Activated T-helper 17 cell treated with anti-CD3 and anti-CD28 coated beads, Interleukin-2, amount 50 U/mL, for 72 hours (primary cell): Measurements from ENCODE around the gene LYRM9. TPM values are rescaled to one million over a fixed set of nuclear protein-coding genes. Genes with fewer than 3 reads are reported as not detected.
A peak's percentile ranks its signal among the peaks of the same experiment; 100 is the strongest.
"Not testable (repeated sequence)": the region's sequence is repeated elsewhere in the genome, so short reads cannot be mapped to it uniquely, and the experiment has no call there.

Experiments
- ATAC-seq: fragments of 150-1000 bp; cut with Tn5 transposase; replicated peaks from 2 replicates; pipeline ENCODE4 v1.10.0; 2021; ENCODE audit warnings: mild to moderate bottlenecking, moderate library complexity
- H3K27ac Mint-ChIP-seq: one replicate; pipeline ENCODE4 v1.8.0; 2022; ENCODE audit warnings: mixed read lengths
- H3K27me3 Mint-ChIP-seq: one replicate; pipeline ENCODE4 v1.8.0; 2022; ENCODE audit warnings: mixed read lengths
- H3K36me3 Mint-ChIP-seq: one replicate; pipeline ENCODE4 v1.8.0; 2022; ENCODE audit warnings: low read depth, mild to moderate bottlenecking, mixed read lengths
- H3K4me1 Mint-ChIP-seq: one replicate; pipeline ENCODE4 v1.8.0; 2022; ENCODE audit warnings: mixed read lengths
- H3K4me3 Mint-ChIP-seq: one replicate; pipeline ENCODE4 v1.8.0; 2022; ENCODE audit warnings: mild to moderate bottlenecking, mixed read lengths
- H3K9me3 Mint-ChIP-seq: one replicate; pipeline ENCODE4 v1.8.0; 2022; ENCODE audit warnings: mixed read lengths
- total RNA-seq, 2 donors: library from RNA; stranded (reverse); gene quantifications; one replicate each; pipeline ENCODE4 v1.2.3, GENCODE V29; 2022

LYRM9 gene
- total RNA-seq, 2 donors from 2014 or later, result 1.4 to 2.0 TPM

DNA sequence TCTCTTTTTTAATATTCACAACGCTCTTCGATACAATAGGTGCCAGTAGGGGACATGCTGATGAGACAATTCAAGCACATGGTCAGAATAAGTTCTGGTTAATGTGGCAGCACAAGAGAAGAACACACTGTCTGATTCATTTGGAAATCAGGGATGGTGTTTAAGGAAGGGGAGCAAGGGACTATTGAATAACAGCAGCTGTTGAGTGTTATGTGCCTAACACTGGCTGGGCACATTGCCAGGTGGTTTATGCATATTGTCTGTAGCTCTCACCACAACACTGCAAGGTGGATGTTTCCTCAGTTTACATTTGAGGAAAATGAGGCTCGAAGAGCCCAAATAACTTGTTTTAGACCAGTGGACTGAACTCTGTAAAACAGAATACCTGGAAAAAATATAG lies 44.2 kb downstream of the LYRM9 start:
- no peaks in the 10 kb centered on the region for H3K36me3 Mint-ChIP-seq
- H3K4me3 Mint-ChIP-seq, result no peak overlapping the region
- no peak for ATAC-seq
- no peak overlapping the region for H3K27ac Mint-ChIP-seq
- H3K27me3 Mint-ChIP-seq, result no peaks in the 10 kb centered on the region
- H3K9me3 Mint-ChIP-seq, result no peaks in the 10 kb centered on the region
- H3K4me1 Mint-ChIP-seq, result peaks cover 5% of the 10 kb centered on the region

DNA sequence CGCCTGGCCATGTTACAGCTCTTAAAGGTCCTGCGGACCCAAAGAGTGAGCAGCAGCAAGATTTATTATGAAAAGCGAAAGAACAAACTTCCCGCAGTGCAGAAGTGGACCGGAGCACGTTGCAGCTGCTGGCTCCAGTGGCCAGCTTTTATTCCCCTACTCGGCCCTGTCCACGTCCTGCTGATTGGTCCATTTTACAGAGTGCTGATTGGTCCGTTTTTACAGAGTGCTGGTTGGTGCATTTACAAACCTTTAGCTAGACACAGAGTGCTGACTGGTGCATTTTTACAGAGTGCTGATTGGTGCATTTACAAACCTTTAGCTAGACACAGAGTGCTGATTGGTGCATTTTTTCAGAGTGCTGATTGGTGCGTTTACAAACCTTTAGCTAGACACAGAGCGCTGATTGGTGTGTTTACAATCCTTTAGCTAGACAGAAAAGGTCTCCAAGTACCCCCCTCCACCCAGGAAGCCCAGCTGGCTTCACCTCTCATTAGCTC lies 46.3 kb downstream of the LYRM9 start:
- H3K4me1 Mint-ChIP-seq, result not testable (repeated sequence)

DNA sequence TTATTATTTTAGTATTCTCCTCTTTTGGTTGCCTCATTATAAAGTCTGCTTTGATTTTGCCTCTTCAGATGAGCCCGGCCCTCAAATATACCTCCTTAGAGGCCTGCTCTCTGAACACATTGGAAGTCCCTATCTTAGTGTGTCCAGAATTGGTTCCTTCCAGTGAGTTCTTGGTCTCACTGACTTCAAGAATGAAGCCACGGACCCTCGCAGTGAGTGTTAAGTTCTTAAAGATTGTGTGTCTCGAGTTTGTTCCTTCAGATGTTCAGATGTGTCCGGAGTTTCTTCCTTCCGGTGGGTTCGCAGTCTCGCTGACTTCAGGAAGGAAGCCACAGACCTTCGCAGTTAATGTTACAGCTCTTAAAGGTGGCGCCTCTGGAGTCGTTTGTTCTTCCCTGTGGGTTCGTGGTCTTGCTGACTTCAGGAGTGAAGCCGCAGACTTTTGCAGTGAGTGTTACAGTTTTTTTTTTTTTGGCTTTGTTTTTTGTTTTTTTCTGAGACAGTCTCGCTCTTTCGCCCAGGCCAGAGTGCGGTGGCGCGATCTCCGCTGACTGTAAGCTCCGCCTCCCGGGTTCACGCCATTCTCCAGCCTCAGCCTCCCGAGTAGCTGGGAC lies 47.0 kb downstream of the LYRM9 start:
- Mint-ChIP-seq H3K36me3 (no peaks in the 10 kb centered on the region), H3K27ac (peak overlapping the region; percentile 90), H3K4me3 (peak overlapping the region; percentile 81), H3K4me1 (peaks cover 5% of the 10 kb centered on the region), H3K27me3 (no peaks in the 10 kb centered on the region), H3K9me3 (no peaks in the 10 kb centered on the region)
- peak; percentile 78 for ATAC-seq

More for the DNA sequence above, 46.3 kb downstream of the LYRM9 start:
- Mint-ChIP-seq H3K27ac (peak overlapping the region; percentile 90), H3K4me3 (peak overlapping the region; percentile 81)
- peak; percentile 6 for ATAC-seq
- not testable (repeated sequence) for H3K27me3 Mint-ChIP-seq, H3K36me3 Mint-ChIP-seq, H3K9me3 Mint-ChIP-seq

DNA sequence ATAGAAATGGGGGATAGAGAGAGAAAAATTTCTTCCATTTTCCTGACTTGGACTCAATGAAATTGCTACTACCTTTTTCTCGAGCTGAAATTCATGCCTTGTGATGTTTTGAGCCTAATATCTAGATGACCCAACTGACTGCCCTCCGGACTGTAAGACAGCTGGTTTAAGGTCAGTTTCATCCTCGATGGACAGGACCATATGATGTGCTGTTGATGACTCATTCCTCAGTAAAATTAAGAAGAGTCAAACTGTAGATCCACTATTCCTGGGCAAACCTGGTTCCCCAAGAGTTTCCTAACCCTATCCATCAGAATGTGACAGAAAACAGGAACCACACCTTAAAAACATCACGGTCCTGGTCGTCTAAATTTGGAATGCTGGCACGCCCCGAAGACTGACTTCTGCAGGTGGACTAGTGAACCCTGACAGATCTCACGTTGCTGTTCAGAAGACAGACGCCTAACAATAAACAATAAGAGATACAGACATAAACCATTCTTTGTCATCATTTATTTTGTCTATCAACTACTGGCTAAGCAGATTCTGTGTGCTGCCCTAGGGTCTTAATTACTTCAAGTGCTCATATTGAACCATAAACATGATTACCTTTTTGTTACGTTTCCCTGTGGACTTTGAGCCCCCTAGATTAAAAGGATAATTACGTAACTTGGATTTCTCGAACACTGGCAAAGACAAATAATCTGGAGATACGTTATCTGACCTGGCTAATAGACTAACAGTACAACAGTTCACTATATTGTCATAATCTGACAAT lies 47.7 kb downstream of the LYRM9 start:
- peaks cover 5% of the 10 kb centered on the region for H3K4me1 Mint-ChIP-seq
- H3K27ac Mint-ChIP-seq, result peak overlapping the region; percentile 90
- H3K27me3 Mint-ChIP-seq, result no peaks in the 10 kb centered on the region
- H3K4me3 Mint-ChIP-seq, result peak overlapping the region; percentile 81
- no peaks in the 10 kb centered on the region for H3K36me3 Mint-ChIP-seq
- H3K9me3 Mint-ChIP-seq, result no peaks in the 10 kb centered on the region
- no peak for ATAC-seq

DNA sequence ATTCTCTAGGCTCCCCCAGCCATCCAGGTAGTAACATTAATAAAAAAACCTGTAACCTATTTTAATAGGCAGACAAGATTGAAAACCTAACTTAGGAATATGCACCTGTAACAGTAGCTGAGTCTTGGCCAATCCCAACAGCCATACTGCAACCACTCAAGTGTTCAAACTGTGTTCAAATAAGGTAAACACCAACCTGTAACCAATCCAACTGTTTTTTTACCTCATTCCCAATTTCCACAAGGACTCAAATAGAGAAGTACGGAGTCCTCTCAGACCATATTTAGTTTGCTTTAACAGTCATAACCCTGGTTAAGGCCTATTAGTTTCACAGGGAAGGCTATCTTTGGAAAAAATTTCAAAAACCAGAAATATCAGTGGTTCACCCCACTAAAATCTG lies 52.5 kb downstream of the LYRM9 start:
- H3K9me3 Mint-ChIP-seq, result no peaks in the 10 kb centered on the region
- H3K4me1 Mint-ChIP-seq, result no peaks in the 10 kb centered on the region
- no peak for ATAC-seq
- H3K36me3 Mint-ChIP-seq, result no peaks in the 10 kb centered on the region
- H3K27me3 Mint-ChIP-seq, result no peaks in the 10 kb centered on the region
- no peak overlapping the region for H3K4me3 Mint-ChIP-seq
- H3K27ac Mint-ChIP-seq, result no peak overlapping the region

DNA sequence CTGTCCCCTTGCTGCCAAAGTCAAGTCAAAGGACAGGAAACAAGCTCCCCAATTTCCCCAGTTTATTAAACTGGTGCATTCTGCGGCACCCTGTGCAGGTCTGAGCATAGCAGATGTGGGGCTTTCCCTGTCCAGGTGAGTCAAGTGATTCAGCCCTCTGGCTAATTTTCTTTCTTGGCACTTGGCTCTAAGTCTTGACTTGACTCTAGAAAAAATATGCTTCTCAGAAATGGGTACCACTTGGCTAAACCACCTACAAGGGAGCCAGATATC lies 52.8 kb downstream of the LYRM9 start:
- ATAC-seq, result peak; percentile 97

DNA sequence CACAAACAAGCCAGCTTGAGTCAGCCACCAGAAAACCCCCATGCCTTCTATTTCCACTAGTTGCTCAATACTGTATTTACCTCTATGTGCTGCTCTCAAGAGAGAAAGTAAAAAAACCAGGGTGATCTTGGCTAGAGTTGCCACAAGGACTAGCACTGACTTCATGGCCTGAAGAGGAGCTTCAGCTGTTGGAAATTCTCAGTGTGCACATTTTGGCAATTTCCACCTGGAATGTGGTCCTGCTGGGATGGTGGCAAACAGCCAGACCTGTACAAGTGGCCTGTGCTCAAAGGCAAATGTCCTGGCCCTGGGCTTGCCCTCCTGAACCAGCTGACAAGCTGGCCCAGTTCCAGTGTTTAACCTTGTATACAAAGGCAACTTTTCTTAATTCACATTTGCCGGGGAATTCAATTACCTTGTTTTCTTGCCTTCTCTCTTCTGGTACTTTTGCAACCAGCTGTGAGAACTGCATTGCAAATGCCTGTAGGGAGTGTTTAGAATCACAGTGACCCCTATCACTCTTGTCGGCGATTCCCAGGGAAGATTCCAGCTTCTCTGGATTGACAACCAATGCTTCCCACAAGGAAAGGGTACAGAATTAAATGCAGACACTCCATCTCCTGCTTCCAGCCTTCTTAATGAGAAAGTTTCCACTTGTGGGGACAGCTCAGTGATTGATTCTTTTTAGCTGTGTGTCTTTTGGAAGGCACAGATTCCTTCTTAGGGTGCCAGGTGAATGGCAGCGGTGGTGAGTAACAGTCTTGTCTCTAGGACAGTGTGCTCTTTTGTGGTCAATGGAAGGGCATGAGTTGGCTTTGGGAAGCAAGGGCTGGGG lies 53.4 kb downstream of the LYRM9 start:
- H3K36me3 Mint-ChIP-seq, H3K27ac Mint-ChIP-seq, H3K27me3 Mint-ChIP-seq, H3K4me3 Mint-ChIP-seq, H3K9me3 Mint-ChIP-seq, H3K4me1 Mint-ChIP-seq, ATAC-seq: not testable (repeated sequence)

More for the DNA sequence above, 52.8 kb downstream of the LYRM9 start:
- not testable (repeated sequence) for H3K36me3 Mint-ChIP-seq, H3K4me3 Mint-ChIP-seq, H3K27ac Mint-ChIP-seq, H3K27me3 Mint-ChIP-seq, H3K4me1 Mint-ChIP-seq, H3K9me3 Mint-ChIP-seq

DNA sequence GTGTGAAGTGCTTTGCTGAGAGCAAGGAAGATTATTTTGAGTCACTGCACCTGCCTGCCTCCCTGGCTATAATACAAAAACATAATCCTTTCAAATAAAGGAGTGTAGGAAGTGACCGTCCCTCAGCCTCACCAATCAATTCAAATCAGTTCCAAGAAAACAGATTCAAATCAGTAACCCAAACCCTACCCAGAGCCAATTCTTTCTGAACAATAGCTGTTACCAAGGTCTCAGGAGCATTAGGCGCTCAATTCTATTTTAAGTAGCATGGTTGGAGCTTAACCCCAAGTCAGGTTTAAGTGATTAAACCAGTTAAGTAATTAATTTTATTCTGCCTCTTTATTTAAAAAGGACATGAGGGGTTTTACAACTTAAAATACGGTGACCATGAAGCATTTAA lies 54.6 kb downstream of the LYRM9 start:
- H3K9me3 Mint-ChIP-seq, ATAC-seq, H3K4me3 Mint-ChIP-seq, H3K4me1 Mint-ChIP-seq, H3K27me3 Mint-ChIP-seq, H3K27ac Mint-ChIP-seq, H3K36me3 Mint-ChIP-seq: not testable (repeated sequence)

DNA sequence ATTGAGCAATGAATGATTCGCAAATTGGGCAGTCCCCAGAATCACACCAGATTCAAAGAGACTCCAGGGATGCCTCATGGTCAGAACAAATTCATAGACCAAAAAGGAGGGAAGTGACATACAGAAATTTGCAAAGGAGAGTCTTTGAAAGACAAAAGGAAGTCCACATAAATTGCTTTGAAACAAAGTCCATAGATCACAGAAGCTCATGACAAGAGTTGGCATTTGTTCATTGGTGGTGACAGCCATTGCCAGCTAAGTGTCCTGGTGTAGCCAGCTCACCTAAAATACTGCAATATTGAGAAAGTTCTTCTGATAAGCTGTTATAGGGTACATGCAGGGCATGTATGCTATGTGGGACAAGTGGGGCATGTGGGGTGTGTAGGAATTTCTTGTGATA lies 55.4 kb downstream of the LYRM9 start:
- not testable (repeated sequence) for H3K27ac Mint-ChIP-seq, ATAC-seq, H3K4me3 Mint-ChIP-seq, H3K4me1 Mint-ChIP-seq, H3K27me3 Mint-ChIP-seq, H3K36me3 Mint-ChIP-seq, H3K9me3 Mint-ChIP-seq

DNA sequence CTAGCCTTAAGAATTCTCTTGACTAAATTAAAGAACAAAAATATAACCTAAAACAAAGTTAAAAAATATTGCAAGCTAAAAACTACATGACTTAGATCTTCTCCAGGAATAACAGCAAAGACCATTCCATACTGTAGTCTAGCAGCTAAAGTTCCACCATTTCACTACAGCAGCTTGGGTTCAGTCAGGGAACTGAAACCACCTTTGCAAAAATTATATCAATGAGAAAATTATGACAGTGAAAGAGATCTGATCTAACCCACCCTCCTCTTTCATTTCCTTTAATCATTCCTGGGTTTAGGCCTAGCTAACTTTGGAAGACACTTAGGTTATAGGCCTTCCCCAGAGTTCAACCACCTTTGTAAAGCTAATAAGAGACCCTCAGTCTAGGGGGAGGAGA lies 56.5 kb downstream of the LYRM9 start:
- Mint-ChIP-seq H3K27me3 (no peaks in the 10 kb centered on the region), H3K27ac (no peak overlapping the region)

DNA sequence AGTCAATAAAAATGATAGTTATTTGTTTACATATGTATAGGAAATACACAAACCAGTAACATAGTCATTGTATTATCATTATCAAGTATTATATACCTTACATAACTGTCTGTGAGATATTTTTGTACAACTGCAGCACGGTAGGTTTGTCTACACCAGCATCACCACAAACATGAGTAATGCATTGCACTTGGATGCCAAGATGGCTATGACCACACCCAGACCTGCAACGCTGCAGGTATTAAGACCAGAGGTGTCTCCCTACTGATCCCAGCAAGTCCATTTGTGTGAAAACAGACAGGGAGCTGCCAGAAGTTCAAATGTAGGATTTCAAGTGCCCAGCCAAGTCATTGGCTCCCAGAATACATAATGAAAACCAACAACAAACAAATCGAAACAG lies 58.6 kb downstream of the LYRM9 start:
- Mint-ChIP-seq H3K27ac (no peak overlapping the region), H3K4me1 (no peaks in the 10 kb centered on the region), H3K27me3 (no peaks in the 10 kb centered on the region), H3K9me3 (no peaks in the 10 kb centered on the region), H3K4me3 (no peak overlapping the region), H3K36me3 (no peaks in the 10 kb centered on the region)
- no peak for ATAC-seq

More for the DNA sequence above, 56.5 kb downstream of the LYRM9 start:
- H3K36me3 Mint-ChIP-seq, result no peaks in the 10 kb centered on the region
- ATAC-seq, result no peak
- no peaks in the 10 kb centered on the region for H3K9me3 Mint-ChIP-seq
- no peaks in the 10 kb centered on the region for H3K4me1 Mint-ChIP-seq
- H3K4me3 Mint-ChIP-seq, result no peak overlapping the region

DNA sequence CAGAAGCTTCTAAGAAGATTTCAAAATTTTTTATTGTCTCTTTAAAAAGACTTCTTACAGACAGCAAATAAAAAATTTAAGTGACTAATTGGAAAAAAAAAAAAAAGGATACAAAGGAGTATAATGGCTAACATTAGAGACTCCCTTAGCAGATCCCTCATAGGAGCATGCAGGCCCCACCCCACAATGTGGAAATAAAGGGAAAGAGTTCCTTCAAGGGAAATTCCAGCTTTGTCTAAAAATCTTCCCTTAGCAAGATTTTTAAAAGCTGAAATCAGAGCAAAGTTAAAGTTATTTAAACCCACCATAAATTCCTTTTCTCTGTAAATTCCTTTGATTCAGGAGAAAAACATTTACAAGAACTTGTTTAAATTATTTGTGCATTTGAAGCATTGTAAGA lies 60.3 kb downstream of the LYRM9 start:
- Mint-ChIP-seq H3K27ac (no peak overlapping the region), H3K36me3 (no peaks in the 10 kb centered on the region), H3K27me3 (no peaks in the 10 kb centered on the region), H3K4me1 (no peaks in the 10 kb centered on the region), H3K9me3 (no peaks in the 10 kb centered on the region), H3K4me3 (no peak overlapping the region)
- no peak for ATAC-seq

DNA sequence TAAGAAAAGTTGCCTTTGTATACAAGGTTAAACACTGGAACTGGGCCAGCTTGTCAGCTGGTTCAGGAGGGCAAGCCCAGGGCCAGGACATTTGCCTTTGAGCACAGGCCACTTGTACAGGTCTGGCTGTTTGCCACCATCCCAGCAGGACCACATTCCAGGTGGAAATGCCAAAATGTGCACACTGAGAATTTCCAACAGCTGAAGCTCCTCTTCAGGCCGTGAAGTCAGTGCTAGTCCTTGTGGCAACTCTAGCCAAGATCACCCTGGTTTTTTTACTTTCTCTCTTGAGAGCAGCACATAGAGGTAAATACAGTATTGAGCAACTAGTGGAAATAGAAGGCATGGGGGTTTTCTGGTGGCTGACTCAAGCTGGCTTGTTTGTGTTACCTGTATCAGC lies 63.3 kb downstream of the LYRM9 start:
- H3K4me1 Mint-ChIP-seq, H3K27me3 Mint-ChIP-seq, H3K36me3 Mint-ChIP-seq, ATAC-seq, H3K9me3 Mint-ChIP-seq, H3K27ac Mint-ChIP-seq, H3K4me3 Mint-ChIP-seq: not testable (repeated sequence)

DNA sequence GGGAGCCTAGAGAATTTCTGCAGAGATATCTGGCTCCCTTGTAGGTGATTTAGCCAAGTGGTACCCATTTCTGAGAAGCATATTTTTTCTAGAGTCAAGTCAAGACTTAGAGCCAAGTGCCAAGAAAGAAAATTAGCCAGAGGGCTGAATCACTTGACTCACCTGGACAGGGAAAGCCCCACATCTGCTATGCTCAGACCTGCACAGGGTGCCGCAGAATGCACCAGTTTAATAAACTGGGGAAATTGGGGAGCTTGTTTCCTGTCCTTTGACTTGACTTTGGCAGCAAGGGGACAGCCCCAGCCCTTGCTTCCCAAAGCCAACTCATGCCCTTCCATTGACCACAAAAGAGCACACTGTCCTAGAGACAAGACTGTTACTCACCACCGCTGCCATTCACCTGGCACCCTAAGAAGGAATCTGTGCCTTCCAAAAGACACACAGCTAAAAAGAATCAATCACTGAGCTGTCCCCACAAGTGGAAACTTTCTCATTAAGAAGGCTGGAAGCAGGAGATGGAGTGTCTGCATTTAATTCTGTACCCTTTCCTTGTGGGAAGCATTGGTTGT lies 63.9 kb downstream of the LYRM9 start:
- not testable (repeated sequence) for H3K27ac Mint-ChIP-seq, H3K4me1 Mint-ChIP-seq, H3K36me3 Mint-ChIP-seq, H3K9me3 Mint-ChIP-seq, H3K27me3 Mint-ChIP-seq, H3K4me3 Mint-ChIP-seq
- ATAC-seq, result peak; percentile 98
